Activated CD4-positive, alpha-beta T cell treated with anti-CD3 and anti-CD28 coated beads, Interleukin-2, amount 10 ng/mL, durations not matched to agents 7 days and 5 days (primary cell): ENCODE results near the gene CCDC85B. TPM values are rescaled to one million over a fixed set of nuclear protein-coding genes. Genes with fewer than 3 reads are reported as not detected.

ENCODE experiments used
- CTCF ChIA-PET: fragments of 350-600 bp; sonication (Branson Sonifier 250); formaldehyde crosslinking; loops from one replicate; lab custom pipeline; 2021; ENCODE audit warnings: antibody characterized with exemption; lab: Charles Lee
- POLR2A ChIA-PET: fragments of 350-600 bp; sonication (Branson Sonifier 250); formaldehyde crosslinking; loops from one replicate; lab custom pipeline; 2021; ENCODE audit warnings: antibody characterized with exemption; lab: Charles Lee
- DNase-seq: peaks from one replicate; pipeline ENCODE4 v3.0.0-alpha.2; 2020
- H3K27ac Mint-ChIP-seq: one replicate; pipeline ENCODE4 v1.8.0; 2021; ENCODE audit warnings: mild to moderate bottlenecking, moderate library complexity, mixed read lengths
- H3K27me3 Mint-ChIP-seq: one replicate; pipeline ENCODE4 v1.8.0; 2021; ENCODE audit warnings: mixed read lengths
- H3K36me3 Mint-ChIP-seq: one replicate; pipeline ENCODE4 v1.8.0; 2021; ENCODE audit warnings: low read depth, mixed read lengths
- H3K4me1 Mint-ChIP-seq: one replicate; pipeline ENCODE4 v1.8.0; 2021; ENCODE audit warnings: mixed read lengths
- H3K4me3 Mint-ChIP-seq: one replicate; pipeline ENCODE4 v1.8.0; 2021; ENCODE audit warnings: mild to moderate bottlenecking, moderate library complexity, mixed read lengths
- H3K9me3 Mint-ChIP-seq: one replicate; pipeline ENCODE4 v1.8.0; 2021; ENCODE audit warnings: mixed read lengths
- total RNA-seq, 2 experiments: library from RNA; stranded (reverse); gene quantifications; one replicate each; pipeline ENCODE4 v1.2.3, GENCODE V29; 2021

The CCDC85B gene
- total RNA-seq, 2 experiments from 2014 or later: 39.4 to 56.7 TPM

- CTCF ChIA-PET: interaction anchor here (0.6 to 24.0 kb wide), 5 partner anchors 8 to 1440 kb away, joined by 3 to 340 read pairs (median 4); partner anchors contain the start of genes CCDC85B and FIBP
- POLR2A ChIA-PET: no interaction called here
Observed at GRCh38 chr11:65906602-65907001, 16.1 kb downstream of the CCDC85B start.

GRCh38 chr11:65907878-65908277 is 17.4 kb downstream of the CCDC85B start:
- H3K9me3 Mint-ChIP-seq: no peaks in the 10 kb centered on the region

More at GRCh38 chr11:65906602-65907001, 16.1 kb downstream of the CCDC85B start:
- H3K4me3 Mint-ChIP-seq: no peak overlapping the region
- H3K9me3 Mint-ChIP-seq: no peaks in the 10 kb centered on the region
- peaks cover 19% of the 10 kb centered on the region for H3K27me3 Mint-ChIP-seq
- no peaks in the 10 kb centered on the region for H3K36me3 Mint-ChIP-seq
- H3K27ac Mint-ChIP-seq: no peak overlapping the region
- H3K4me1 Mint-ChIP-seq: peaks cover 15% of the 10 kb centered on the region
- no peak for DNase-seq

GRCh38 chr11:65911682-65912568 is 21.5 kb downstream of the CCDC85B start:
- H3K27me3 Mint-ChIP-seq: peaks cover 2% of the 10 kb centered on the region
- no peaks in the 10 kb centered on the region for H3K9me3 Mint-ChIP-seq
- ChIA-PET POLR2A (no interaction called here), CTCF (interaction anchor here (0.8 to 24.0 kb wide), 3 partner anchors 11 to 200 kb away, joined by 4 to 340 read pairs (median 11); partner anchors contain the start of genes CCDC85B, FIBP, FOSL1 and KAT5)
- no peak overlapping the region for H3K27ac Mint-ChIP-seq
- H3K36me3 Mint-ChIP-seq: peaks cover 6% of the 10 kb centered on the region
- DNase-seq: no peak
- H3K4me3 Mint-ChIP-seq: no peak overlapping the region
- H3K4me1 Mint-ChIP-seq: peaks cover 26% of the 10 kb centered on the region

More at GRCh38 chr11:65907878-65908277, 17.4 kb downstream of the CCDC85B start:
- peaks cover 12% of the 10 kb centered on the region for H3K4me1 Mint-ChIP-seq
- ChIA-PET CTCF (interaction anchor here (24.0 kb wide), 1 partner anchor 19 kb away, joined by 340 read pairs; the partner anchor contains the start of genes CCDC85B and FIBP), POLR2A (no interaction called here)
- H3K4me3 Mint-ChIP-seq: no peak overlapping the region
- DNase-seq: no peak
- H3K27me3 Mint-ChIP-seq: peaks cover 15% of the 10 kb centered on the region
- no peak overlapping the region for H3K27ac Mint-ChIP-seq
- H3K36me3 Mint-ChIP-seq: no peaks in the 10 kb centered on the region

- ChIA-PET CTCF (interaction anchor here (2.5 to 24.0 kb wide), 2 partner anchors 12 to 24 kb away, joined by 11 to 340 read pairs; partner anchors contain the start of genes CCDC85B, FIBP and FOSL1), POLR2A (no interaction called here)
- Mint-ChIP-seq H3K9me3 (no peaks in the 10 kb centered on the region), H3K4me3 (no peak overlapping the region), H3K27me3 (no peaks in the 10 kb centered on the region), H3K27ac (no peak overlapping the region), H3K4me1 (peaks cover 32% of the 10 kb centered on the region), H3K36me3 (peaks cover 10% of the 10 kb centered on the region)
- DNase-seq: no peak
Observed at GRCh38 chr11:65912845-65913244, 22.4 kb downstream of the CCDC85B start.

- ChIA-PET POLR2A (no interaction called here), CTCF (interaction anchor here (0.9 to 24.0 kb wide), 6 partner anchors 9 to 55 kb away, joined by 3 to 340 read pairs (median 3); partner anchors contain the start of genes CCDC85B, FIBP and MUS81)
- DNase-seq: no peak
- H3K9me3 Mint-ChIP-seq: no peaks in the 10 kb centered on the region
- no peak overlapping the region for H3K4me3 Mint-ChIP-seq
- H3K4me1 Mint-ChIP-seq: peaks cover 34% of the 10 kb centered on the region
- H3K27ac Mint-ChIP-seq: peak overlapping the region; percentile 7
- H3K27me3 Mint-ChIP-seq: no peaks in the 10 kb centered on the region
- peaks cover 17% of the 10 kb centered on the region for H3K36me3 Mint-ChIP-seq
Observed at GRCh38 chr11:65915101-65915820, 24.8 kb downstream of the CCDC85B start.

- H3K9me3 Mint-ChIP-seq: no peaks in the 10 kb centered on the region
- no peaks in the 10 kb centered on the region for H3K27me3 Mint-ChIP-seq
- CTCF ChIA-PET: interaction anchor here (0.9 to 24.0 kb wide), 3 partner anchors 12 to 27 kb away, joined by 3 to 340 read pairs (median 3); partner anchors contain the start of genes CCDC85B and FIBP
- H3K4me3 Mint-ChIP-seq: no peak overlapping the region
- H3K4me1 Mint-ChIP-seq: peaks cover 38% of the 10 kb centered on the region
- POLR2A ChIA-PET: no interaction called here
- peaks cover 22% of the 10 kb centered on the region for H3K36me3 Mint-ChIP-seq
- no peak for DNase-seq
- H3K27ac Mint-ChIP-seq: no peak overlapping the region
Observed at GRCh38 chr11:65915821-65916251, 25.4 kb downstream of the CCDC85B start.

- Mint-ChIP-seq H3K27ac (peak overlapping the region; percentile 60), H3K4me1 (peaks cover 39% of the 10 kb centered on the region), H3K9me3 (no peaks in the 10 kb centered on the region), H3K36me3 (peaks cover 22% of the 10 kb centered on the region), H3K27me3 (no peaks in the 10 kb centered on the region), H3K4me3 (peak overlapping the region; percentile 66)
- CTCF ChIA-PET: interaction anchor here (0.9 to 24.0 kb wide), 3 partner anchors 11 to 28 kb away, joined by 3 to 340 read pairs (median 3); partner anchors contain the start of genes CCDC85B and FIBP
- POLR2A ChIA-PET: no interaction called here
- no peak for DNase-seq
Observed at GRCh38 chr11:65916391-65916790, 25.9 kb downstream of the CCDC85B start.

- H3K9me3 Mint-ChIP-seq: no peaks in the 10 kb centered on the region
- CTCF ChIA-PET: interaction anchor here (24.0 kb wide), 1 partner anchor 28 kb away, joined by 340 read pairs; the partner anchor contains the start of genes CCDC85B and FIBP
- DNase-seq: no peak
- peaks cover 23% of the 10 kb centered on the region for H3K36me3 Mint-ChIP-seq
- POLR2A ChIA-PET: no interaction called here
- peak overlapping the region; percentile 66 for H3K4me3 Mint-ChIP-seq
- H3K27me3 Mint-ChIP-seq: no peaks in the 10 kb centered on the region
- peaks cover 40% of the 10 kb centered on the region for H3K4me1 Mint-ChIP-seq
- peak overlapping the region; percentile 33 for H3K27ac Mint-ChIP-seq
Observed at GRCh38 chr11:65917077-65917433, 26.6 kb downstream of the CCDC85B start.

GRCh38 chr11:65917434-65918210 is 27.1 kb downstream of the CCDC85B start:
- ChIA-PET CTCF (interaction anchor here (1.0 to 24.0 kb wide), 2 partner anchors 29 to 135 kb away, joined by 3 to 340 read pairs; partner anchors contain the start of genes CCDC85B, FIBP and SF3B2), POLR2A (no interaction called here)
- Mint-ChIP-seq H3K4me1 (peaks cover 45% of the 10 kb centered on the region), H3K36me3 (peaks cover 28% of the 10 kb centered on the region), H3K9me3 (no peaks in the 10 kb centered on the region), H3K27ac (peak overlapping the region; percentile 87), H3K4me3 (peak overlapping the region; percentile 95), H3K27me3 (no peaks in the 10 kb centered on the region)
- DNase-seq: no peak

- no peak for DNase-seq
- Mint-ChIP-seq H3K4me3 (peak within 1 kb of the TSS; percentile 95), H3K27me3 (no peaks in the 10 kb centered on the region), H3K27ac (peak within 1 kb of the TSS; percentile 90), H3K9me3 (no peaks in the 10 kb centered on the region), H3K36me3 (peaks cover 37% of the 10 kb centered on the region), H3K4me1 (peaks cover 50% of the 10 kb centered on the region)
- ChIA-PET CTCF (interaction anchor here (1.0 to 24.0 kb wide), 2 partner anchors 30 to 134 kb away, joined by 3 to 340 read pairs; partner anchors contain the start of genes CCDC85B, FIBP and SF3B2), POLR2A (no interaction called here)
Observed at GRCh38 chr11:65918211-65919140, 28.0 kb downstream of the CCDC85B start, which contains the start of gene C11orf68. C11orf68 (minus strand) TSS chr11:65919062; CDS start chr11:65919031, 31 bp downstream.
